ENCODE measurements around the gene AGBL4.
"Not testable (repeated sequence)": the region's sequence is repeated elsewhere in the genome, so short reads cannot be mapped to it uniquely, and the experiment has no call there.

The AGBL4 gene

GRCh38 chr1:49026230-49026811, 997.4 kb downstream of the AGBL4 start:
- DNase-seq (ENCODE audit: low read depth), result no peak

DNA sequence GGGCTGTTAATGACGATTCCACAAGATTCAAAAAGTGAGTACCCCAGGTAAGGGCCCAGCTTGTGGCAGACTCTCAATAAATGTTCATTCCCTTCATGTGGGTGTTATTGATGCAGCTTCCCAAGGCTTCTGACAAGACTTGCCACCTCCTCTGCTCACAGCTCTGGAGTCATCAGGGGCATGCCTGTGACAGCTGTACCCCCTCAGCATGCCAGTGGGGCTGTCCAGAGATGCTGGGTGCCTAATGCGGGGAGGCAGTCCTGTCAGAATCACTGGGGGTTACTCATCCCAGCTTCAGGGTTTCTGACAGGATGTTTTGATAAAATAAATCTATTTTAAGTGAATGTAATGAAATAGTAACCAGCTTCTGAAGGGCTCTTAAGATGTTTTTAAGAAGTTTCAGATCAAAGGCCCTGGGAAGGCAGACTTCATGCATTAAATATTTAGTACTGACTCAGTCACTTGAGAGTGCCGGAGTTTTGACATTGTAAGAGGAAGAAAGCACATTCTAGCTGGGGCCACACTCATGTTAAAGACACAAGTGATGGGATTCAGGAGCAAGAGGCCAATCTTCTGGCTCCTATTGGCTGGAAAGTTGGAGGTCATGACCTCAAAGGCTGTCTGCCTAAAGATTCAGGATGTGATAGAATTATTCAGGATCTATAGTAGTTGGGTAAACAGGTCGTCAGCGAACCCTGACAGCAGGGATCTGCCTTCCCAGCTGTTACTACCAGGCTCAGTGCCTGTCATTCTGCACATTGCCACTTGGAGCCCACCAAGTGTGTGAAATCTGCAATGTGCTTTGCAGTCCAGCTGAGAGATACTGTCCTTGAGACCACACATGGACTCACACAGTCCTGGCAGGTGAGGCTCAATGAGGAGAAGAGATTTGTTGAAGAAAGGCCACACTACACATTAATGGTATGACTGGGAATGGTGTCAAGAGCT, 1007.5 kb downstream of the AGBL4 start:
- DNase-seq (ENCODE audit: low read depth), result no peak

DNA sequence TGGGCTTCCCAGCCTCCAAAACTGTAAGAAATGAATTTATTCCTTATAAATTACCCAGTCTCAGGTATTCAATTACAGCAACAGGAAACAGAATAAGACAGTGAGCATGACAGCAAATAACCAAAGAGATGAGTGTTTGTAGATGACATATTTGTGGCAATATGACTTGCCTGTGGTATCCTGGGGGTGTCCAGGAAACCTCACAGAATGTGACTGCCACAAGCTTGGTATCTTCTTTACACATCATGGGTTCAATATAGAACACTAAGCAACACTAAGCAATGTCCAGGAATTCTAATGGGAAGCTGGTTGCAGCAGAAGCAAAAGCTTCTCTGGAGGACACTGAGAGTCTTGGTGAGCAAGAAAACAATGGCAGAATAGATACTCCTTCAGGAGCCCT, 1010.7 kb downstream of the AGBL4 start:
- DNase-seq (ENCODE audit: low read depth), result no peak

DNA sequence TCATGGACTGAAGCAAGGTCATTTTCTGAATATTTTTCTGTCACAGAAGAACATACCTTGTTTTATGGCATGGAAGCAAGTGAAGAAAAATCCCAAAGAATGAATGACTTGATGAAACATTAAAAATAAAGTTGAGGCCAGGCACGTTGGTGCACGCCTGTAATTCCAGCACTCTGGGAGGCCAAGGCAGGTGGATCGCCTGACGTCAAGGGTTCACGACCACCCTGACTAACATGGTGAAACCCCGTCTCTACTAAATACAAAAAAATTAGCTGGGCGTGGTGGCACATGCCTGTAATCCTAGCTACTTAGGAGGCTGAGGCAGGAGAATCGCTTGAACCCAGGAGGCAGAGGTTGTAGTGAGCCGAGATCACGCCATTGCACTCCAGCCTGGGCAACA, 1020.8 kb downstream of the AGBL4 start:
- DNase-seq (ENCODE audit: low read depth), result not testable (repeated sequence)

- DNase-seq (ENCODE audit: low read depth), result no peak
Observed at GRCh38 chr1:48999321-48999720, 1024.4 kb downstream of the AGBL4 start.

- DNase-seq (ENCODE audit: low read depth), result no peak
Observed at GRCh38 chr1:48996311-48996710, 1027.4 kb downstream of the AGBL4 start.

DNA sequence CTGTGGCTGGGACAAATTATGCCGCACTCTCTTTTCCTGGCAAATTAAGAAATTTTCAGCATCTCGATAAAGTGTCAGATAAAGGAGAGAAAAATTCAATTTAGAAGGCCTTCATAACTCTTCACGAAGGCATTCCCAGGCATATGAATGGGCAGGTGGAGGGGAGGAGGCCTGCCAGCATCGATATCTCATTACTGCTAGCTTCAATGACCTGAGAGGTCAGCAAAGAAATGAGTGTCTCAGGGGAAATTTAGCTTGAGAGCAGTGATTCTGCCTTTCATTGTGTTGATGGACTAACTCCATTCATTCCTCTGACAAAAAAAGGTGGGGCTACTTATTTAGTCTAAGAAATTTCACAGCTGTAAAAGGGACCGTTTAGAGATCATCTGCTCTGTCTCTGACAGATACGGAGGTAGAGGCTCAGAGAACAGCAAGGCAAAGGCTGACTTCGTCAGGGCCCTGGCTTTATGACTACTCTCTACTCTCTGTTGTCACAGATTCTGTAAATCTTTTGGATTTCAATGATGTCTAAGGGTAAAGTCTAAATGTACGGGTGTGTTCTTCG, 1035.0 kb downstream of the AGBL4 start:
- DNase-seq (ENCODE audit: low read depth), result no peak

DNA sequence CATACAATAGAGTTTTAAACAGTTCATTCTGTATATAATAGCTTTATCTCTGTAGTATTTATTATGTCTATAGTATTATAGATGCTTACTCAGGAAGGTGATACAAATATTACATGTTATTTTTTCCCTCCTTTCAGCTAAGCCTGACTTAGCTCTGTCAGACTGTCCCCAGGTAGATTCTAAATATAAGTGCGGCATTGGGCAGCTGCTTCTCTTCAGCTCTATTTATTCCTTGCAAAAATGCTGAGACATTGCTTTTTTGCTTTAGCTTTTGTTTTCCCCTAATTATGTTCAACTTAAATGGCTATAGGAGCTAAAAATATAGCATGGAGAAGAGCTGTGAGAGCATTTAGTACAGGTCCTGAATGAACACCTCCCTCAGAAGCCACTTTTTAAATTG, 1043.8 kb downstream of the AGBL4 start:
- no peak for DNase-seq (ENCODE audit: low read depth)

DNA sequence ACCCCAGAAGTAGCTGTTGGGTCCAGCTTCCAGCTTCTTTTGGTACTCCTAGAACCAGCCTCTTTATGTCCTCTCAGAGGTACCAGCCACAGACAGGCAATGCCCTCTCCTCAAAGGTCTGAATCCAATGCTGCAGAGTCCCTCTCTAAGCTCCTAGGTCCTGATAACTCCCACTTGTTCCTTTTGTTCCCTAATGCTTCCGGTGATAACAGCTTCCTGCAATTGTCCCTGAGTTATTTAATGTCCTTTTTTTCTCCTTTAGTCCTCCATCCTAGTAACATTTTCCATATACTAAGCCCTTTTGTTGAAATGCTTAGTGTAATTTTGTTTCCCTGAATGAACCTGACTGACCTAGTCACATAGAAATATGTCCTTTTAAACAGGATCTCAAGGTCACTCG, 1045.3 kb downstream of the AGBL4 start:
- no peak for DNase-seq (ENCODE audit: low read depth)

- DNase-seq (ENCODE audit: low read depth), result no peak
Observed at GRCh38 chr1:48977273-48977672, 1046.5 kb downstream of the AGBL4 start.

DNA sequence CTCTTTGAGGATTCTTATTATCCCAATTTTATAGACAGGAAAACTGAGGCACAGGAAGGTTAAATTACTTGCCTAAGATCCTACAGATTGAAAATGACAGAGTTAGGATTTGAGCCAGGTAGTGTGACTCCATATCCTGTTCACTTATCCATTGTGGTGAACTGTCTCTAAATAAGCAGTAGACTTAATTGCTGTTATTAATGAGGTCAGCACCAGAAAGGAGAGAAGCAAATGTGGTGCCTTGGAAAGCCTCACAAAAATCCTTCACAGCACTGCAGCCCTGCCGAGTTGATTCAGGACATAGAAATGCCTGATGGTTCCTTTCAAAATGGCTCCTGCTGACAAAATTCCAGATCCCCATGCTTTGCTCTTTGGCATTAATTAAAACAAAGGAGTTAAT, 1053.8 kb downstream of the AGBL4 start:
- no peak for DNase-seq (ENCODE audit: low read depth)

DNA sequence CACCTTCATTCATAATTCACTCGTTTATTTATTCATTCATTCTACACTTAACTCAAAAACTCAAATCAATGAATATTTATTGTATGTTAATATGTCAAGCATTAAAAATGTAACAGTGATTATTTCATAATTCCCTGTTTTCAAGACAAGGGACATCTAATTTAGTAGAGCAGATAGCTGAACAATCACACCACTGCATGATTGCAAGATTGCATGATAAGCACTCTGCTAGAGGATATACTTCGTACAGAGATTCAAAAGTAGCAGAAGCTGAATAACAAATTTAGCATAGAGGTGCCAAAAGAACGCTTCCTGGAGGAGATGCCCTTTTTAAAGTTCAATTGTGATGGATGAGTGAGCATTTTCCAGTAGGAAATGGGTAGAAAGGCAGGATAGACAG, 1056.4 kb downstream of the AGBL4 start:
- DNase-seq (ENCODE audit: low read depth), result no peak

DNA sequence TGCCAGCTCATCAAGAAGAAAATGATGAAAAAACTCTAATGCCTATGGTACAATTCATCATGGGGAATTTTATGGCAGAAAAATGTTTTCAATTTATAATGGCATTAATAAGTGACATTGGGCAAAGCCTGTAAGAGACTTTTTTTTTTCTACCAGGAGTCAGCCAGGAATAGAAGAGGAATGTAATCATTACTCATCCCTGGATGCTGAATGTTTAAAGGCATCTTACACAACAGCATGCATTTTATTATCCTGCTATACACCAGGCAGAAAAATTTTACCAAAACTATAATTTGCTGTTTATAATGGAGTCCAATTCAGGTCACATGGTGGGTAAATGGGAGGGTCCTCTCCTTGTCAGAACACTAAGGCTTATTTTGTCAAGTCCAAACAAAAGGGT, 1057.2 kb downstream of the AGBL4 start:
- DNase-seq (ENCODE audit: low read depth), result no peak

DNA sequence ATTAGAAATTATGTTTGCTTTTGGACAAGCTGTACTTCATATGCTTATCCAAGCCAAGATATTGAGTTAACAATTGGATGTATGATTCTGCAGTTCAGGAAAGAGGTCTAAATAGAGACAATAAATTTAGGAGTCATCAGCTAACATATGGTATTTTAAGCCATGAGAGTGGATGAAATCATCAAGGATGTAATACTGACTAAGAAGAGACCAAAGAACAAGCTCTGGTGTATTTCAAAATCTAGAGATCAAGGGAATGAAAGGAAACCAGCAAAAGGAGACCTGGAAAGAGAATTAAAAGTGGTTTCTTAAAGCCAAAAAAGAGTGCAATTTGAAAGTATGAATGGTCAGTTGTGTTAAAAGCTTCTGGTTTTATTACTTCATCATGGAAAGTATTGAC, 1063.4 kb downstream of the AGBL4 start:
- DNase-seq (ENCODE audit: low read depth), result no peak

GRCh38 chr1:48955774-48956173, 1068.0 kb downstream of the AGBL4 start:
- DNase-seq (ENCODE audit: low read depth), result no peak

GRCh38 chr1:48953617-48954016, 1070.1 kb downstream of the AGBL4 start:
- DNase-seq (ENCODE audit: low read depth), result no peak

GRCh38 chr1:48948562-48948961, 1075.2 kb downstream of the AGBL4 start:
- no peak for DNase-seq (ENCODE audit: low read depth)

DNA sequence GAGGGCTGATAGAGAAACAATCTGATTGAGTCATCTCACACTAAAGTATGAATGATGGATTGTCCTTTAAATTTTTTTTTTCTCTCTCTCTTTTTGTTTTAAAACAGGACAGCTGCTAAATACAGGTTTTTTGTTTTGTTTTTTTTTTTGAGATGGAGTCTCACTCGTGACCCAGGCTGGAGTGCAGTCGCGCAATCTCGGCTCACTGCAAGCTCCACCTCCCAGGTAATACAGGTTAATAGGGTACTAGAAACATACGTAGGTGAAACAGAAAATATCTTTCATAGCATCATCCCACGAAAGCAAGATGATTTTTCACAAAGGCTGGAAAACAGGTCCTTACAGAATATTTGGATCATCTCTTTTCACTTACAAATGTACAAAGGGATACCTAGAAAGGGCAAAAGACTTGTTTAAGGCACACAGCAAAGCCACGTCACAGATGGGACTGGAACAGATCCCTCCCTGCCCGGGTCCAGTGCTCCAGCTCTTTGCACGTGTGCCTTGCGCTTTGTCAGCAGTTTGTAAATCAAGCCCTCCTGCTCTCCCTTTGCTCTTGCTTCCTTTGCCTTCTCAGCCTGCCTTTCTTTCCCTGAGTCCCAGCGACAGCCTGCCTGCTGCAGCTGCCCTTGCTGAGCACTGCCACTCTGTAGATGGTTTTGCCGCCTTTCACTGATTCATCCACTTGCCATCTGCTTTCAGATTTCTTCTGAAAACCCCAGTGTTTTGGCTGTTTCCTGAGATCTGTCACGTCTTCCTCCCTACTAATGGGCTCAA, 1075.8 kb downstream of the AGBL4 start:
- DNase-seq (ENCODE audit: low read depth), result no peak

- DNase-seq (ENCODE audit: low read depth), result no peak
Observed at GRCh38 chr1:48946070-48946469, 1077.7 kb downstream of the AGBL4 start.

DNA sequence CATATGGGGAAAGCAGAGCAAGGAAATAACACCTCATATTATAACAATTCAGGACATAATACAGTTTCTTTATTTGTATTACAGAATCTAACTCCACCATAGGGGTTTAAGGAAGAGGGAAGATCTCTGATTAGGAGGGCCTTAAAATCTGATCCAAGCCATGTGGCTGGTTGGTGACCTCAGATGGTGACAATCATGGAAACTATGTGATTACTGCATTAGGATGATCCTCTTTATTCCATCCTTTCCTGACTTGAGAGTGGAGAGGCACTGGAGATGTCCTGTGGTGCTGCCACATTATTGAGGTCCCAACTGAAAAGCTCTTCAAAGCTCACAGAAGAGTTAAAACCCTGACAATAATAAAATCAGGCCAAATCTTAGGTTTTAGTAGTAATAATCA, 1078.9 kb downstream of the AGBL4 start:
- no peak for DNase-seq (ENCODE audit: low read depth)

DNA sequence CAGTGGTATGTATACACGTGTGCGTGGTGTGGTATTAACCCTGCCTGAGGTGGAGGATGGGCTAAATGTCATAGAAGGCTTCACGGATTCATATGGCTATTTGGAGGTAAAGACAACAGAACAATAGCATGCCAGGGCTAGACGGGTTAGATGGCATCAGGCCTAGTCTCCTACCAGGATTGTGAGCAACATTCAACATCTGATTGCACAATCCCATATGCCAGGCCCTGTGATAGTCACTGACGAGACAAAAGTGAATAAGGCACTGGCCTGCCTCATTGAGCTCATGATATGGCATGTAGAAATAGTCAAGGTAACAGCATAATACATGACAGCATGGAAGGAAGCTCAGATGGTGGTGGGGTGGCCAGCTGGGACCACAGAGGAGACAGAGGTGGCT, 1079.9 kb downstream of the AGBL4 start:
- DNase-seq (ENCODE audit: low read depth), result no peak

DNA sequence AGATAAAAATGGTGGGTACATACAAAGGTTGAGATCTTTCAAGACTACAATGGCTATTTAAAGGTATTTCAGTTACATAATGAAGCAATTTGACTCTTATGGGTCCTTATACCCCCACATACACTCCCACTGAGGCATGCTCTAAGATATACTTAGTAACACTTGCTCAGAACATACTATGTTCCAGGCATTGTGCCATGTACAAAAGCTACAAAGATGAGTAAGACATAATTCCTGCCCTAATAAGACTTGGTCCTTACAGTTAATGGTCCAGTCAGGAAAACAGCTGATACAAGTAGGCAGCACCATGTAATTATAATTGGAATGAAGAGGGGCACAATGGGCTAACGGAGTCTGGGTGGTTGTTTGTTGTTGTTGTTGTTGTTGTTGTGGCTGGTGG, 1080.4 kb downstream of the AGBL4 start:
- DNase-seq (ENCODE audit: low read depth), result no peak
